SK-N-SH (cell line): ENCODE measurements around the gene KCNH3. TPM values are rescaled to one million over a fixed set of nuclear protein-coding genes. Genes with fewer than 3 reads are reported as not detected.

Experiments
- CTCF ChIA-PET: fragments of 300-600, 350-600 bp; formaldehyde crosslinking; extraction: SDS; loops from one replicate; lab custom pipeline; 2021; lab: Yijun Ruan, JAX
- POLR2A ChIA-PET: fragments of 350-600 bp; sonication (Branson Sonifier 250); formaldehyde crosslinking; extraction: SDS; loops from one replicate; lab custom pipeline; 2020; ENCODE audit warnings: antibody characterized with exemption, inconsistent platforms; lab: Yijun Ruan, JAX
- DNase-seq: peaks from one replicate; pipeline ENCODE4 v3.0.0; 2012
- H2AFZ ChIP-seq: fragments of 200-600 bp; sonication (generic); 2 replicates; pipeline ENCODE4 v1.8.1; 2016; ENCODE audit warnings: antibody characterized with exemption, mild to moderate bottlenecking, low read depth
- H3F3A ChIP-seq: fragments of 200-600 bp; sonication (generic); replicated peaks from 2 replicates; pipeline ENCODE3; 2016; ENCODE audit warnings: antibody characterized with exemption, mild to moderate bottlenecking; ENCODE audit not compliant: insufficient read depth
- H3K27ac ChIP-seq, 2 experiments: fragments of 200-500 bp in 1 of 2; fragments of 200-600 bp in 1 of 2; sonication (Bioruptor generic) in 1 of 2; sonication (generic), shearing (Covaris generic) in 1 of 2; 2 replicates each; pipeline versions ENCODE4 v1.5.1 to v1.6.1; 2014 to 2016; ENCODE audit warnings: low read depth in 2 of 2, inconsistent platforms in 1 of 2, low read length in 1 of 2, mild to moderate bottlenecking in 1 of 2, mixed read lengths in 1 of 2
- H3K27me3 ChIP-seq: fragments of 200-600 bp; sonication (generic), shearing (Covaris generic); 2 replicates; pipeline ENCODE4 v1.6.1; 2016; ENCODE audit warnings: mixed run types; ENCODE audit not compliant: insufficient read depth
- H3K36me3 ChIP-seq, 2 experiments: fragments of 200-500 bp in 1 of 2; fragments of 200-600 bp in 1 of 2; sonication (Bioruptor generic) in 1 of 2; sonication (generic) in 1 of 2; replicated peaks in 1 of 2; 2 replicates each; pipeline versions ENCODE3 to v1.5.1; 2014 to 2016; ENCODE audit warnings: low read length in 1 of 2, mild to moderate bottlenecking in 1 of 2; ENCODE audit not compliant: insufficient read depth in 2 of 2, control insufficient read depth in 1 of 2
- H3K4me1 ChIP-seq, 2 experiments: fragments of 200-500 bp in 1 of 2; fragments of 200-600 bp in 1 of 2; sonication (Bioruptor generic) in 1 of 2; sonication (generic), shearing (Covaris generic) in 1 of 2; 2 replicates each; pipeline versions ENCODE4 v1.5.1 to v1.6.1; 2014 to 2016; ENCODE audit warnings: low read depth in 1 of 2, low read length in 1 of 2, mixed run types in 1 of 2; ENCODE audit not compliant: insufficient read depth in 2 of 2, control insufficient read depth in 1 of 2
- H3K4me2 ChIP-seq: fragments of 200-600 bp; sonication (generic), shearing (Covaris generic); 2 replicates; pipeline ENCODE4 v1.6.1; 2017; ENCODE audit warnings: mixed run types
- H3K4me3 ChIP-seq, 2 experiments: fragments of 200-500 bp in 1 of 2; fragments of 200-600 bp in 1 of 2; sonication (Bioruptor generic) in 1 of 2; sonication (generic), shearing (Covaris generic) in 1 of 2; 2 replicates each; pipeline versions ENCODE4 v1.5.1 to v1.8.1; 2014 to 2016; ENCODE audit warnings: low read depth in 2 of 2, inconsistent platforms in 1 of 2, low read length in 1 of 2, mild to moderate bottlenecking in 1 of 2, mixed read lengths in 1 of 2, moderate library complexity in 1 of 2
- H3K79me2 ChIP-seq: fragments of 200-600 bp; sonication (generic); 2 replicates; pipeline ENCODE4 v1.8.1; 2017; ENCODE audit warnings: mild to moderate bottlenecking; ENCODE audit not compliant: insufficient read depth
- H3K9ac ChIP-seq: fragments of 200-600 bp; sonication (generic); 2 replicates; pipeline ENCODE4 v1.6.1; 2017; ENCODE audit warnings: mixed run types
- H3K9me2 ChIP-seq: fragments of 200-600 bp; sonication (generic); 2 replicates; pipeline ENCODE4 v1.6.1; 2017; ENCODE audit warnings: mixed run types
- H3K9me3 ChIP-seq: fragments of 200-600 bp; sonication (generic); 2 replicates; pipeline ENCODE4 v1.6.1; 2017; ENCODE audit warnings: mixed run types, mild to moderate bottlenecking, moderate library complexity
- H4K20me1 ChIP-seq: fragments of 200-600 bp; sonication (generic); 2 replicates; pipeline ENCODE4 v1.6.1; 2017; ENCODE audit warnings: mild to moderate bottlenecking, mixed run types; ENCODE audit not compliant: insufficient read depth
- CHD2 ChIP-seq: fragments of 150-350 bp; IDR thresholded peaks from 2 replicates; pipeline ENCODE4 v1.6.1; 2018; ENCODE audit warnings: low read length; ENCODE audit not compliant: partially characterized antibody
- ELF1 ChIP-seq: IDR thresholded peaks from 2 replicates; pipeline ENCODE4 v1.4.0; 2012
- EP300 ChIP-seq, 2 experiments: IDR thresholded peaks; 2 replicates each; pipeline versions ENCODE4 v1.4.0 to v1.6.1; 2012; ENCODE audit warnings: borderline replicate concordance in 1 of 2, low read depth in 1 of 2, low read length in 1 of 2
- EZH2phosphoT487 ChIP-seq: fragments of 200-600 bp; sonication (generic); IDR thresholded peaks from 2 replicates; pipeline ENCODE4 v1.6.1; 2017; ENCODE audit warnings: low read depth, mixed run types, mild to moderate bottlenecking, antibody characterized with exemption, moderate library complexity, borderline replicate concordance
- FOSL2 ChIP-seq: IDR thresholded peaks from 2 replicates; pipeline ENCODE4 v1.4.0; 2012; ENCODE audit warnings: low read depth, mild to moderate bottlenecking, moderate library complexity, borderline replicate concordance
- FOXJ3 ChIP-seq: sonication (generic); formaldehyde crosslinking; IDR thresholded peaks from 2 replicates; pipeline ENCODE4 v1.5.1; 2020; ENCODE audit warnings: mild to moderate bottlenecking, missing genetic modification reagents
- GABPA ChIP-seq: IDR thresholded peaks from 2 replicates; pipeline ENCODE4 v1.4.0; 2012; ENCODE audit warnings: low read depth, mild to moderate bottlenecking
- GATA2 ChIP-seq: sonication (generic); formaldehyde crosslinking; IDR thresholded peaks from 2 replicates; pipeline ENCODE4 v1.5.0; 2020; ENCODE audit warnings: mild to moderate bottlenecking, missing genetic modification reagents
- IRF3 ChIP-seq: fragments of 150-350 bp; IDR thresholded peaks from 2 replicates; pipeline ENCODE4 v1.6.1; 2016; ENCODE audit warnings: mild to moderate bottlenecking, low read depth, low read length
- MEF2A ChIP-seq: IDR thresholded peaks from 2 replicates; pipeline ENCODE4 v1.4.0; 2012; ENCODE audit warnings: low read depth, borderline replicate concordance
- MXI1 ChIP-seq: IDR thresholded peaks from 2 replicates; pipeline ENCODE4 v1.6.1; 2012; ENCODE audit warnings: mild to moderate bottlenecking, low read depth, low read length, improper control_type of control experiment
- NFIC ChIP-seq: IDR thresholded peaks from 2 replicates; pipeline ENCODE4 v1.4.0; 2012; ENCODE audit warnings: borderline replicate concordance
- NRF1 ChIP-seq: IDR thresholded peaks from 2 replicates; pipeline ENCODE4 v1.6.1; 2012; ENCODE audit warnings: low read depth, mild to moderate bottlenecking, low read length
- PBX3 ChIP-seq: IDR thresholded peaks from 2 replicates; pipeline ENCODE4; 2012
- RAD21 ChIP-seq: IDR thresholded peaks from 2 replicates; pipeline ENCODE4 v1.6.1; 2012; ENCODE audit warnings: mild to moderate bottlenecking, low read length
- RXRA ChIP-seq: IDR thresholded peaks from 2 replicates; pipeline ENCODE4 v1.4.0; 2012; ENCODE audit warnings: low read depth, mild to moderate bottlenecking, borderline replicate concordance
- SIN3A ChIP-seq: IDR thresholded peaks from 2 replicates; pipeline ENCODE4 v1.6.1; 2012; ENCODE audit warnings: low read depth, mild to moderate bottlenecking, low read length, moderate library complexity, borderline replicate concordance
- TEAD4 ChIP-seq: IDR thresholded peaks from 2 replicates; pipeline ENCODE4 v1.4.0; 2012; ENCODE audit warnings: mild to moderate bottlenecking, borderline replicate concordance; ENCODE audit not compliant: insufficient read depth
- USF1 ChIP-seq: IDR thresholded peaks from 2 replicates; pipeline ENCODE4 v1.4.0; 2012; ENCODE audit warnings: low read depth, borderline replicate concordance
- YY1 ChIP-seq: IDR thresholded peaks from 2 replicates; pipeline ENCODE4 v1.4.0; 2012; ENCODE audit warnings: low read depth, mild to moderate bottlenecking
- WGBS: methylation state at CpG from one replicate; pipeline ENCODE4 v1.1.6; 2017; ENCODE audit warnings: low lambda C conversion rate; 5-methylcytosine and 5-hydroxymethylcytosine counted together
- polyA plus RNA-seq, 3 experiments: library from polyadenylated mRNA; depleted of rRNA; stranded (reverse); fragments of >200 nt; gene quantifications; 2 replicates each; pipeline ENCODE4 v1.2.3, GENCODE V29; 2012

KCNH3 gene
- polyA plus RNA-seq, 1 of the 3 experiments (the other 2 are of a cell fraction): 3.7 TPM

GRCh38 chr12:49562233-49562632 lies 23.4 kb downstream of the KCNH3 start:
- CTCF ChIA-PET: interaction anchor here (1.7 to 4.8 kb wide), 3 partner anchors 8 to 215 kb away, joined by 4 to 20 read pairs (median 17); partner anchors contain the start of gene DNAJC22
- 79% methylated on average over 6 of the region's 6 CpGs for WGBS
- POLR2A ChIA-PET: no interaction called here

More at GRCh38 chr12:49562233-49562632, 23.4 kb downstream of the KCNH3 start:
- H3K79me2 ChIP-seq: peaks cover 19% of the 10 kb centered on the region
- no peaks in the 10 kb centered on the region for H4K20me1 ChIP-seq
- DNase-seq: no peak
- H3K9ac ChIP-seq: no peak overlapping the region
- H3F3A ChIP-seq: no peaks in the 10 kb centered on the region
- no peak overlapping the region for H3K27ac ChIP-seq
- H3K4me1 ChIP-seq: peaks cover 0 to 11% of the 10 kb centered on the region in 2 experiments; a peak in 3 of 4 replicates
- no peaks in the 10 kb centered on the region for H3K9me3 ChIP-seq
- no peaks in the 10 kb centered on the region for H3K9me2 ChIP-seq
- H3K36me3 ChIP-seq: peaks cover 19 to 74% of the 10 kb centered on the region in 2 experiments
- H2AFZ ChIP-seq: no peak overlapping the region
- no peak for TF ChIP-seq EZH2phosphoT487
- TF ChIP-seq MXI1: no peak
- TF ChIP-seq NFIC: no peak
- no peak for TF ChIP-seq IRF3
- TF ChIP-seq FOSL2: no peak
- TF ChIP-seq TEAD4: no peak
- TF ChIP-seq RAD21: no peak
- no peak for TF ChIP-seq SIN3A
- TF ChIP-seq PBX3: no peak
- TF ChIP-seq GATA2 (CRISPR knock-in tag): no peak
- TF ChIP-seq CHD2: no peak
- TF ChIP-seq RXRA: no peak
- TF ChIP-seq YY1: no peak
- TF ChIP-seq EP300 (IDR thresholded peaks at IDR 0.05; ENCODE audit: borderline replicate concordance in 1 of 2, low read depth in 1 of 2, low read length in 1 of 2): no peak
- TF ChIP-seq ELF1: no peak
- TF ChIP-seq USF1: no peak
- no peak for TF ChIP-seq GABPA
- no peak for TF ChIP-seq NRF1
- TF ChIP-seq MEF2A: no peak
- no peak for TF ChIP-seq FOXJ3 (CRISPR knock-in tag)
- H3K4me3 ChIP-seq: no peak overlapping the region
- no peak overlapping the region for H3K4me2 ChIP-seq
- no peaks in the 10 kb centered on the region for H3K27me3 ChIP-seq
